Measurements from ENCODE around the gene ARMC2. TPM values are rescaled to one million over a fixed set of nuclear protein-coding genes. Genes with fewer than 3 reads are reported as not detected.

ARMC2 gene
- total and polyA plus RNA-seq, 2 donors (not counting 1 experiment from before 2014, with no cell fraction given): 4.8 to 9.9 TPM

DNA sequence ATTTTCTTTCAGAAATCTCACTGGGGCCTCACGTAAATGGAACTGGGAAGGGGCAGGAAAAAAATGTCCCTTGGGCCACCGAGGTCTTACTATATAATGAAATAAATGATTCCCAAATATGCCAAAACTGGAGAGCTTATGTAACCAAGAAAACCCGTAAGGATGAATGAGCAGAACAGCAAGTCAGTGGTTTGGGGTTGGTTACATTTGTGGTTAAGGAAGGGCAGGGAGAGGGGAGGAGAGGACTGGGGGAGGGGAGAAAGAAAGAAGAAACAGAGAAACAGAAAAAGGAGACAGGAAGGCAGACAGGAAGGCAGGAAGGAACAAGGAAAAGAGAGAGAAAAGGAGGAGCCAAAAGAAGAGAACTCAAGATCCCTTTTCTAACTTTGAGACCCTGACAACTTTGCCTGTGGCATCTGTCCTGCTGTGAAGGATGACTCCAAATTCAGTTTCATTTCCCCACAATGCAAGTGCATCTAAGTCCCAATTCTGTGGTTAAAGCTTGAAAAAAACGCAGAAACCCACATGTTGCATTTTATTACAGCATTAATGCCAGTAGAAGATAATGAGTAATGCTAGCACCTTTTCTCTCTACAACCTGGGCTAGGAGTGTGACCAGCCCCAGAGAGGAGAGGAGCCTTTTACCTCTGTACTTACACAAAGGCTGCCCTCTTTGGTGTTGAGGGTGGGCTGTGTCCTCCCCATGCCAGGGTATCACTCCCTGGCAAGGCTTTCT is 10.8 kb upstream of the ARMC2 start:
- H3K27ac Mint-ChIP-seq: peak overlapping the region; percentile 8
- peaks cover 0 to 13% (median 3%) of the 10 kb centered on the region in 4 experiments for H3K27me3 ChIP-seq (replicated peaks in 1 of 4; ENCODE audit: control extremely low read depth in 1 of 4, control insufficient read depth in 3 of 4, insufficient read depth in 4 of 4, low read length in 3 of 4)
- peak overlapping the region; percentile 6 for H3K4me3 Mint-ChIP-seq
- no peaks in the 10 kb centered on the region for H4K20me1 ChIP-seq (ENCODE audit: control insufficient read depth, insufficient read depth, low read length, poor library complexity, severe bottlenecking)
- peak overlapping the region; percentile 47 for H3K4me2 ChIP-seq (replicated peaks; ENCODE audit: low read depth, low read length, poor library complexity, severe bottlenecking)
- H3K79me2 ChIP-seq (ENCODE audit: control insufficient read depth, insufficient read depth, low read length): no peaks in the 10 kb centered on the region
- H3K27ac ChIP-seq (ENCODE audit: low read length in 2 of 2): no peak overlapping the region
- intact Hi-C loops (cut with micrococcal nuclease): no loop called here
- TF ChIP-seq, protein P1, sequence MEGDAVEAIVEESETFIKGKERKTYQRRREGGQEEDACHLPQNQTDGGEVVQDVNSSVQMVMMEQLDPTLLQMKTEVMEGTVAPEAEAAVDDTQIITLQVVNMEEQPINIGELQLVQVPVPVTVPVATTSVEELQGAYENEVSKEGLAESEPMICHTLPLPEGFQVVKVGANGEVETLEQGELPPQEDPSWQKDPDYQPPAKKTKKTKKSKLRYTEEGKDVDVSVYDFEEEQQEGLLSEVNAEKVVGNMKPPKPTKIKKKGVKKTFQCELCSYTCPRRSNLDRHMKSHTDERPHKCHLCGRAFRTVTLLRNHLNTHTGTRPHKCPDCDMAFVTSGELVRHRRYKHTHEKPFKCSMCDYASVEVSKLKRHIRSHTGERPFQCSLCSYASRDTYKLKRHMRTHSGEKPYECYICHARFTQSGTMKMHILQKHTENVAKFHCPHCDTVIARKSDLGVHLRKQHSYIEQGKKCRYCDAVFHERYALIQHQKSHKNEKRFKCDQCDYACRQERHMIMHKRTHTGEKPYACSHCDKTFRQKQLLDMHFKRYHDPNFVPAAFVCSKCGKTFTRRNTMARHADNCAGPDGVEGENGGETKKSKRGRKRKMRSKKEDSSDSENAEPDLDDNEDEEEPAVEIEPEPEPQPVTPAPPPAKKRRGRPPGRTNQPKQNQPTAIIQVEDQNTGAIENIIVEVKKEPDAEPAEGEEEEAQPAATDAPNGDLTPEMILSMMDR (IDR thresholded peaks at IDR 0.05): no peak
- no peak for TF ChIP-seq EZH2 (IDR thresholded peaks at IDR 0.05; ENCODE audit: borderline replicate concordance, insufficient read depth, low read depth, low read length, poor library complexity, severe bottlenecking)
- H3K27me3 Mint-ChIP-seq: peaks cover 27% of the 10 kb centered on the region
- no peaks in the 10 kb centered on the region for H3K36me3 ChIP-seq (replicated peaks in 1 of 2; ENCODE audit: control extremely low read depth in 1 of 2, control insufficient read depth in 1 of 2, extremely low read depth in 1 of 2, insufficient read depth in 2 of 2, low read length in 1 of 2)
- peaks cover 31% of the 10 kb centered on the region for H3K4me1 Mint-ChIP-seq
- ATAC-seq (ENCODE audit: low read depth) (peak; percentile 43), DNase-seq (peak; percentile 65)
- 0% methylated on average over 1 of the region's 4 CpGs for WGBS (ENCODE audit: insufficient coverage)
- H3K9me3 ChIP-seq (ENCODE audit: control extremely low read depth in 1 of 3, control insufficient read depth in 2 of 3, insufficient read depth in 1 of 3, low read length in 2 of 3): no peaks in the 10 kb centered on the region
- ChIA-PET POLR2A (no interaction called here), CTCF (interaction anchor here (1.4 to 5.9 kb wide), 4 partner anchors 9 to 296 kb away, joined by 4 to 107 read pairs (median 40); partner anchors contain the start of gene ARMC2)
- H3K9ac ChIP-seq (ENCODE audit: low read length): no peak overlapping the region
- peaks cover 17 to 20% of the 10 kb centered on the region in 2 donors for H3K4me1 ChIP-seq (ENCODE audit: control insufficient read depth in 2 of 2, insufficient read depth in 2 of 2, low read length in 2 of 2)
- H3K4me3 ChIP-seq (ENCODE audit: control extremely low read depth in 1 of 5, extremely low read depth in 1 of 5, insufficient read depth in 1 of 5, low read depth in 2 of 5, low read length in 4 of 5): no peak overlapping the region
- no peak overlapping the region for H2AFZ ChIP-seq (ENCODE audit: insufficient read depth, low read depth, low read length, poor library complexity, severe bottlenecking)
- no peaks in the 10 kb centered on the region for H3K9me3 Mint-ChIP-seq (ENCODE audit: insufficient read depth)

DNA sequence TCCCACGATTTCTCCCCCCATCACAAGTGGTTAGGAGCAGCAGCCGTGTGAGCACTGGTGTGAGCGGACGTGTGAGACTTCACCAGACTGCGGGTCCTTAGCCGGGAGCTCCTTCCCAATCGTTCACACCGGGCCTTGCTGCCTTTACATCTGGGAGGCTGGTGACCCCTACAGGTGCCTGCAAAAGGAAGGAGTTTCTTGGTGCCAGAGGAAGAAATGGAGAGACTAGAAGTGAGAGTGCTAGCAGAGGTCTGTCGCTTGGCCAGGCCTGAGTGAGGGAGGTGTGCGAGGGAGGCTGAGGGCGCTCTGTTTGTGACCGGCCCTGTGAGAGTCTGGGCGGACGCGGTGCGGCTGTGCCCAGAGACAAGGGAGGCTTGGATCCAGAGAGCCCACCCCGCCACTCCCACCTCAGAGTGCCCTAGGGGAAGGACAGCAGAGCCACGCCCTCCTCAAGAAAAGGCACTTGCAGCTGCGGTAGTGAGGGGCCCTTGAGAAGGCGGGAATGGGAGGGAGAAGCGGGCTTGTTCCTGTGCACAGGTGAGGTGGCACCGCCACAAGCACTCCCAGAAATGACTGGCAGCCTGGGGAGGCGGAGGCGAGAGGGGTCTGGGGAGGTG is 10.0 kb upstream of the ARMC2 start:
- intact Hi-C loops (cut with micrococcal nuclease): no loop called here
- H3K27ac ChIP-seq (ENCODE audit: low read length in 2 of 2): no peak overlapping the region
- peaks cover 0 to 13% (median 3%) of the 10 kb centered on the region in 4 experiments for H3K27me3 ChIP-seq (replicated peaks in 1 of 4; ENCODE audit: control extremely low read depth in 1 of 4, control insufficient read depth in 3 of 4, insufficient read depth in 4 of 4, low read length in 3 of 4)
- no peak overlapping the region for H3K9ac ChIP-seq (ENCODE audit: low read length)
- no peak overlapping the region for H3K4me3 ChIP-seq (ENCODE audit: control extremely low read depth in 1 of 5, extremely low read depth in 1 of 5, insufficient read depth in 1 of 5, low read depth in 2 of 5, low read length in 4 of 5)
- H2AFZ ChIP-seq (ENCODE audit: insufficient read depth, low read depth, low read length, poor library complexity, severe bottlenecking): peak overlapping the region; percentile 26
- H3K4me2 ChIP-seq (replicated peaks; ENCODE audit: low read depth, low read length, poor library complexity, severe bottlenecking): peak overlapping the region; percentile 47
- Mint-ChIP-seq H3K27ac (peak overlapping the region; percentile 37), H3K4me1 (peaks cover 31% of the 10 kb centered on the region), H3K4me3 (peak overlapping the region; percentile 6), H3K9me3 (ENCODE audit: insufficient read depth) (no peaks in the 10 kb centered on the region), H3K27me3 (peaks cover 27% of the 10 kb centered on the region)
- CTCF ChIA-PET: interaction anchor here (1.4 to 5.9 kb wide), 5 partner anchors 8 to 296 kb away, joined by 3 to 107 read pairs (median 30); partner anchors contain the start of gene ARMC2
- H3K36me3 ChIP-seq (replicated peaks in 1 of 2; ENCODE audit: control extremely low read depth in 1 of 2, control insufficient read depth in 1 of 2, extremely low read depth in 1 of 2, insufficient read depth in 2 of 2, low read length in 1 of 2): no peaks in the 10 kb centered on the region
- no peaks in the 10 kb centered on the region for H4K20me1 ChIP-seq (ENCODE audit: control insufficient read depth, insufficient read depth, low read length, poor library complexity, severe bottlenecking)
- H3K79me2 ChIP-seq (ENCODE audit: control insufficient read depth, insufficient read depth, low read length): no peaks in the 10 kb centered on the region
- DNase-seq: no peak
- no peak for ATAC-seq (ENCODE audit: low read depth)
- 73% methylated on average over 20 of the region's 24 CpGs for WGBS (ENCODE audit: insufficient coverage)
- H3K9me3 ChIP-seq (ENCODE audit: control extremely low read depth in 1 of 3, control insufficient read depth in 2 of 3, insufficient read depth in 1 of 3, low read length in 2 of 3): no peaks in the 10 kb centered on the region
- H3K4me1 ChIP-seq (ENCODE audit: control insufficient read depth in 2 of 2, insufficient read depth in 2 of 2, low read length in 2 of 2): peaks cover 17 to 20% of the 10 kb centered on the region in 2 donors
- POLR2A ChIA-PET: no interaction called here
- TF ChIP-seq, protein P1 (IDR thresholded peaks at IDR 0.05): no peak
- no peak for TF ChIP-seq EZH2 (IDR thresholded peaks at IDR 0.05; ENCODE audit: borderline replicate concordance, insufficient read depth, low read depth, low read length, poor library complexity, severe bottlenecking)

Data from B cell (primary cell).